Hepatocyte (in vitro differentiated cells): ENCODE results near the gene DEDD. TPM values are rescaled to one million over a fixed set of nuclear protein-coding genes. Genes with fewer than 3 reads are reported as not detected.

Experiments used
- DNase-seq: peaks from one replicate; pipeline ENCODE4 v3.0.0-alpha.2; 2016; ENCODE audit warnings: low spot score
- H2AFZ ChIP-seq: fragments of 200-600 bp; sonication (generic); 2 replicates; pipeline ENCODE4 v1.6.0; 2016; ENCODE audit warnings: antibody characterized with exemption, mild to moderate bottlenecking
- H3K27ac ChIP-seq: fragments of 200-600 bp; sonication (generic); 2 replicates; pipeline ENCODE4 v1.5.1; 2016; ENCODE audit warnings: mild to moderate bottlenecking
- H3K27me3 ChIP-seq: fragments of 200-600 bp; sonication (generic); 2 replicates; pipeline ENCODE4 v1.6.1; 2016
- H3K36me3 ChIP-seq: fragments of 200-600 bp; sonication (generic); replicated peaks from 2 replicates; pipeline ENCODE4 v1.5.1; 2016; ENCODE audit warnings: low read depth; ENCODE audit not compliant: insufficient read depth
- H3K4me1 ChIP-seq: fragments of 200-600 bp; sonication (generic); 2 replicates; pipeline ENCODE4 v1.5.1; 2016; ENCODE audit warnings: mild to moderate bottlenecking, moderate library complexity; ENCODE audit not compliant: insufficient read depth
- H3K4me2 ChIP-seq: fragments of 200-600 bp; sonication (generic); 2 replicates; pipeline ENCODE4 v1.6.0; 2016
- H3K4me3 ChIP-seq: fragments of 200-600 bp; sonication (generic); 2 replicates; pipeline ENCODE4 v1.5.1; 2016; ENCODE audit warnings: mild to moderate bottlenecking
- H3K79me2 ChIP-seq: fragments of 200-600 bp; sonication (generic); 2 replicates; pipeline ENCODE4 v1.6.0; 2017; ENCODE audit warnings: mild to moderate bottlenecking
- H3K9me2 ChIP-seq: fragments of 200-600 bp; sonication (generic); replicated peaks from 2 replicates; pipeline ENCODE4 v1.6.0; 2017; ENCODE audit warnings: mild to moderate bottlenecking; ENCODE audit not compliant: insufficient read depth
- H3K9me3 ChIP-seq: fragments of 200-600 bp; sonication (generic); 2 replicates; pipeline ENCODE4 v1.5.1; 2016; ENCODE audit warnings: low read depth, mild to moderate bottlenecking
- H4K20me1 ChIP-seq: fragments of 200-600 bp; sonication (generic); 2 replicates; pipeline ENCODE4 v1.6.0; 2016; ENCODE audit warnings: mild to moderate bottlenecking; ENCODE audit not compliant: insufficient read depth, poor library complexity, severe bottlenecking
- EZH2 ChIP-seq: fragments of 200-600 bp; sonication (generic); IDR thresholded peaks from 2 replicates; pipeline ENCODE4 v1.6.1; 2016; ENCODE audit warnings: antibody characterized with exemption, mild to moderate bottlenecking, borderline replicate concordance
- EZH2phosphoT487 ChIP-seq: fragments of 200-600 bp; sonication (generic); IDR thresholded peaks from one replicate; pipeline ENCODE4 v1.6.1; 2018; ENCODE audit warnings: antibody characterized with exemption, mild to moderate bottlenecking, low read depth, moderate library complexity; ENCODE audit not compliant: unreplicated experiment, severe bottlenecking
- WGBS: methylation state at CpG from one replicate; pipeline ENCODE4 v1.1.6; 2016; ENCODE audit warnings: low lambda C conversion rate; ENCODE audit errors: missing lambda C conversion rate; 5-methylcytosine and 5-hydroxymethylcytosine counted together
- polyA plus RNA-seq: library from polyadenylated mRNA; unstranded; fragments of >200 nt; fragmentation: Nextera tagmentation; extraction: Ambion mirVana; gene quantifications from 2 replicates; pipeline ENCODE4 v1.2.1, GENCODE V29; 2016
- total RNA-seq: library from RNA; depleted of rRNA; stranded (reverse); fragments of >200 nt; gene quantifications from 2 replicates; pipeline ENCODE4 v1.2.3, GENCODE V29; 2014
- TF ChIP-seq, protein P1 (sequence below): fragments of 200-600 bp; sonication (generic); IDR thresholded peaks from 2 replicates; pipeline ENCODE4 v1.5.1; 2016; ENCODE audit warnings: antibody characterized with exemption, mild to moderate bottlenecking; ENCODE audit not compliant: poor library complexity

DEDD gene
- total and polyA plus RNA-seq, 2 experiments from 2014 or later: 21.8 to 27.1 TPM

DNA sequence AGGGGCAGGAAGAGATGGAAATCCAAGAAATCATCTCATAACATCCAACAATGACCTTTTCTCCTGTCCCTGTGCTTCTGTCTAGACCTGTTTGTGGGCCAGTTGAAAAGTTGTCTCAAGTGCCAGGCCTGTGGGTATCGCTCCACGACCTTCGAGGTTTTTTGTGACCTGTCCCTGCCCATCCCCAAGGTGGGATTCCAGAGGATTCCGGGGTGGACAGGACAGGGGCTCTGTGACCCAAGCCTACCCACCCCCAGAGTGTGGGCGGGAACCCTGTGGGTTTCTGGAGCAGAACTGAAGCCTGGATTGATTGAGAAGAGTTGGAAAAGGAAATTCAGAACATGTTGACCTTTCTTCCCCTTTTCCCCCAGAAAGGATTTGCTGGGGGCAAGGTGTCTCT lies 31.3 kb upstream of the DEDD start:
- Histone ChIP-seq H3K9me3 (no peaks in the 10 kb centered on the region), H3K4me3 (no peak overlapping the region), H3K9me2 (no peaks in the 10 kb centered on the region), H3K4me2 (no peak overlapping the region), H2AFZ (no peak overlapping the region), H3K36me3 (no peaks in the 10 kb centered on the region), H3K27me3 (no peaks in the 10 kb centered on the region), H4K20me1 (no peaks in the 10 kb centered on the region), H3K27ac (no peak overlapping the region), H3K4me1 (peaks cover 11% of the 10 kb centered on the region), H3K79me2 (peaks cover 21% of the 10 kb centered on the region)
- WGBS: 95% methylated on average over 5 of the region's 5 CpGs
- TF ChIP-seq EZH2 (no peak), EZH2phosphoT487 (no peak)
- TF ChIP-seq, protein P1, sequence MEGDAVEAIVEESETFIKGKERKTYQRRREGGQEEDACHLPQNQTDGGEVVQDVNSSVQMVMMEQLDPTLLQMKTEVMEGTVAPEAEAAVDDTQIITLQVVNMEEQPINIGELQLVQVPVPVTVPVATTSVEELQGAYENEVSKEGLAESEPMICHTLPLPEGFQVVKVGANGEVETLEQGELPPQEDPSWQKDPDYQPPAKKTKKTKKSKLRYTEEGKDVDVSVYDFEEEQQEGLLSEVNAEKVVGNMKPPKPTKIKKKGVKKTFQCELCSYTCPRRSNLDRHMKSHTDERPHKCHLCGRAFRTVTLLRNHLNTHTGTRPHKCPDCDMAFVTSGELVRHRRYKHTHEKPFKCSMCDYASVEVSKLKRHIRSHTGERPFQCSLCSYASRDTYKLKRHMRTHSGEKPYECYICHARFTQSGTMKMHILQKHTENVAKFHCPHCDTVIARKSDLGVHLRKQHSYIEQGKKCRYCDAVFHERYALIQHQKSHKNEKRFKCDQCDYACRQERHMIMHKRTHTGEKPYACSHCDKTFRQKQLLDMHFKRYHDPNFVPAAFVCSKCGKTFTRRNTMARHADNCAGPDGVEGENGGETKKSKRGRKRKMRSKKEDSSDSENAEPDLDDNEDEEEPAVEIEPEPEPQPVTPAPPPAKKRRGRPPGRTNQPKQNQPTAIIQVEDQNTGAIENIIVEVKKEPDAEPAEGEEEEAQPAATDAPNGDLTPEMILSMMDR: no peak
- DNase-seq: no peak

DNA sequence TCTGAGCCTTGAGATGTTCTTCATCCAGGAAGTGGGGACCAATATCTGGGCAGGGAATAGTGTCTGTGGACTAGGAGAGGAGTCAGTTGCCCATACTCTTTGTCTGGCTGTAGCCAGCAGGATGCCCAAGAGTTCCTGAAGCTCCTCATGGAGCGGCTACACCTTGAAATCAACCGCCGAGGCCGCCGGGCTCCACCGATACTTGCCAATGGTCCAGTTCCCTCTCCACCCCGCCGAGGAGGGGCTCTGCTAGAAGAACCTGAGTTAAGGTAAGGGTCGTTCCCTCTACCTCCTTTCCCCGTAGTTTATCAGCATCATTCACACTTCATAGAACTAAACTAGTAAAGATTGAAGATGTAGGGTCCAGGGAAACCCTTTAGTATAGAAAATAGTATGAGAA lies 30.3 kb upstream of the DEDD start:
- TF ChIP-seq EZH2: no peak
- TF ChIP-seq, protein P1: no peak
- TF ChIP-seq EZH2phosphoT487: no peak
- no peaks in the 10 kb centered on the region for H3K27me3 ChIP-seq
- H3K36me3 ChIP-seq: no peaks in the 10 kb centered on the region
- H3K4me3 ChIP-seq: no peak overlapping the region
- DNase-seq: no peak
- peaks cover 11% of the 10 kb centered on the region for H3K4me1 ChIP-seq
- no peak overlapping the region for H2AFZ ChIP-seq
- no peaks in the 10 kb centered on the region for H4K20me1 ChIP-seq
- H3K27ac ChIP-seq: no peak overlapping the region
- no peak overlapping the region for H3K4me2 ChIP-seq
- 96% methylated on average over 10 of the region's 10 CpGs for WGBS
- no peaks in the 10 kb centered on the region for H3K9me2 ChIP-seq
- H3K79me2 ChIP-seq: peaks cover 21% of the 10 kb centered on the region
- no peaks in the 10 kb centered on the region for H3K9me3 ChIP-seq

DNA sequence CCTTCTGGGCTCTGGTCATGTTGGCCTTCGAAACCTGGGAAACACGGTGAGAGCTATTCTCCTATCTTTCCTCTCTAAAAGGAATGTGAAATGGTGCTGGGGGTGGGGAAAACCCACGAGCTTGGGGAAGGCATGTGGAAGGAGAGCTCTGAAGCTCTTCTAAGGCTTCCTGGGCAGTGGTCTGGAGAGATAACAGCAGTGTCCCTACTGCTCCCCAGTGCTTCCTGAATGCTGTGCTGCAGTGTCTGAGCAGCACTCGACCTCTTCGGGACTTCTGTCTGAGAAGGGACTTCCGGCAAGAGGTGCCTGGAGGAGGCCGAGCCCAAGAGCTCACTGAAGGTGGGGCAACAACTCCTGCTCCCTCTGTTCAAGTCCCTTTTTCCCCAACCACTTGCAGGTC lies 29.6 kb upstream of the DEDD start:
- Histone ChIP-seq H3K27ac (no peak overlapping the region), H2AFZ (no peak overlapping the region), H3K9me2 (no peaks in the 10 kb centered on the region), H3K4me2 (no peak overlapping the region), H4K20me1 (no peaks in the 10 kb centered on the region), H3K4me1 (peaks cover 8% of the 10 kb centered on the region), H3K79me2 (peaks cover 18% of the 10 kb centered on the region), H3K4me3 (no peak overlapping the region), H3K27me3 (no peaks in the 10 kb centered on the region), H3K36me3 (no peaks in the 10 kb centered on the region), H3K9me3 (no peaks in the 10 kb centered on the region)
- TF ChIP-seq EZH2phosphoT487 (no peak), EZH2 (no peak)
- TF ChIP-seq, protein P1: no peak
- 74% methylated on average over 7 of the region's 7 CpGs for WGBS
- DNase-seq: no peak

DNA sequence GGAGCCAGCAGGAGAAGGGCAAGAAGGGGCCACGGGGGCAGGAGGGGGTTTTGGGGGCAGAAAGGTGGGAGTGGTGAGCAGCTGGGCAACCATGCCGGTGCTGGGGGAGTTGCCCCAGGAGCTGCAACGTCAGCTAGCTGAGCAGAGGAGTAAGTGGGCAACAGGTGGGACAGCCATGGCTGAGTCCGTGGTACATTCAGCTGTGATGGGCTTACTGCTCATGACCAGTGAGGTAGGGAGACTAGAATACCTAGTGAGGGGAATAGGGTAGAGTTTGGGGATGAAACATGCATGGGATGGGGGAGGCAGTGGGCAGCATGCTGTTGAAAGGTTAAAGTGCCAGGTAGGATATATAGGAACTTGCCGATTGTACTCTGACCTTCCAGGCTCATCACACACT lies 29.2 kb upstream of the DEDD start:
- Histone ChIP-seq H2AFZ (no peak overlapping the region), H3K36me3 (no peaks in the 10 kb centered on the region), H3K27me3 (no peaks in the 10 kb centered on the region), H4K20me1 (no peaks in the 10 kb centered on the region), H3K79me2 (peaks cover 17% of the 10 kb centered on the region), H3K27ac (no peak overlapping the region), H3K4me3 (no peak overlapping the region), H3K4me2 (no peak overlapping the region), H3K4me1 (peaks cover 4% of the 10 kb centered on the region), H3K9me2 (no peaks in the 10 kb centered on the region), H3K9me3 (no peaks in the 10 kb centered on the region)
- DNase-seq: no peak
- TF ChIP-seq EZH2 (no peak), EZH2phosphoT487 (no peak)
- TF ChIP-seq, protein P1: no peak
- 91% methylated on average over 5 of the region's 5 CpGs for WGBS
